Measurements from ENCODE around the gene PLXNC1. TPM values are rescaled to one million over a fixed set of nuclear protein-coding genes. Genes with fewer than 3 reads are reported as not detected.

The PLXNC1 gene
- polyA plus RNA-seq, 1 experiment = 4.8 TPM

- DNase-seq (ENCODE audit: low read depth, low spot score) = no peak
- no peak for TF ChIP-seq CTCF (IDR thresholded peaks at IDR 0.05; ENCODE audit: low read depth, low read length)
- H3K27me3 ChIP-seq (ENCODE audit: control insufficient read depth, insufficient read depth, low read length) = peaks cover 14% of the 10 kb centered on the region
- ChIA-PET CTCF (no interaction called here), POLR2A (no interaction called here)
- peaks cover 7% of the 10 kb centered on the region for H3K9me3 ChIP-seq (ENCODE audit: control insufficient read depth, insufficient read depth, low read length)
- no peak overlapping the region for H3K27ac ChIP-seq (ENCODE audit: low read depth, low read length)
- H3K4me3 ChIP-seq (ENCODE audit: low read depth, low read length) = no peak overlapping the region
Measured at GRCh38 chr12:94191023-94191422, 42.6 kb downstream of the PLXNC1 start.

GRCh38 chr12:94191811-94192210, 43.4 kb downstream of the PLXNC1 start:
- POLR2A ChIA-PET = no interaction called here
- H3K27me3 ChIP-seq (ENCODE audit: control insufficient read depth, insufficient read depth, low read length) = peaks cover 13% of the 10 kb centered on the region
- CTCF ChIA-PET = no interaction called here
- H3K27ac ChIP-seq (ENCODE audit: low read depth, low read length) = no peak overlapping the region
- TF ChIP-seq CTCF (IDR thresholded peaks at IDR 0.05; ENCODE audit: low read depth, low read length) = no peak
- no peak for DNase-seq (ENCODE audit: low read depth, low spot score)
- H3K9me3 ChIP-seq (ENCODE audit: control insufficient read depth, insufficient read depth, low read length) = peaks cover 5% of the 10 kb centered on the region
- no peak overlapping the region for H3K4me3 ChIP-seq (ENCODE audit: low read depth, low read length)

- ChIA-PET POLR2A (no interaction called here), CTCF (no interaction called here)
- Histone ChIP-seq H3K4me3 (ENCODE audit: low read depth, low read length) (no peak overlapping the region), H3K9me3 (ENCODE audit: control insufficient read depth, insufficient read depth, low read length) (peaks cover 4% of the 10 kb centered on the region; the same call in 1 of the 2 replicates), H3K27ac (ENCODE audit: low read depth, low read length) (no peak overlapping the region), H3K27me3 (ENCODE audit: control insufficient read depth, insufficient read depth, low read length) (peaks cover 15% of the 10 kb centered on the region)
- DNase-seq (ENCODE audit: low read depth, low spot score) = no peak
- TF ChIP-seq CTCF (IDR thresholded peaks at IDR 0.05; ENCODE audit: low read depth, low read length) = no peak
Measured at GRCh38 chr12:94192506-94192905, 44.1 kb downstream of the PLXNC1 start.

- peaks cover 11% of the 10 kb centered on the region for H3K27me3 ChIP-seq (ENCODE audit: control insufficient read depth, insufficient read depth, low read length)
- H3K9me3 ChIP-seq (ENCODE audit: control insufficient read depth, insufficient read depth, low read length) = peaks cover 4% of the 10 kb centered on the region; the same call in 1 of the 2 replicates
- ChIA-PET CTCF (no interaction called here), POLR2A (no interaction called here)
- no peak overlapping the region for H3K4me3 ChIP-seq (ENCODE audit: low read depth, low read length)
- no peak for DNase-seq (ENCODE audit: low read depth, low spot score)
- H3K27ac ChIP-seq (ENCODE audit: low read depth, low read length) = no peak overlapping the region
- TF ChIP-seq CTCF (IDR thresholded peaks at IDR 0.05; ENCODE audit: low read depth, low read length) = no peak
Measured at GRCh38 chr12:94193168-94193567, 44.8 kb downstream of the PLXNC1 start.

GRCh38 chr12:94195483-94195882, 47.1 kb downstream of the PLXNC1 start:
- TF ChIP-seq CTCF (IDR thresholded peaks at IDR 0.05; ENCODE audit: low read depth, low read length) = peak; percentile 23
- Histone ChIP-seq H3K27ac (ENCODE audit: low read depth, low read length) (no peak overlapping the region), H3K4me3 (ENCODE audit: low read depth, low read length) (no peak overlapping the region), H3K9me3 (ENCODE audit: control insufficient read depth, insufficient read depth, low read length) (peaks cover 4% of the 10 kb centered on the region; the same call in 1 of the 2 replicates), H3K27me3 (ENCODE audit: control insufficient read depth, insufficient read depth, low read length) (peaks cover 9% of the 10 kb centered on the region)
- no peak for DNase-seq (ENCODE audit: low read depth, low spot score)
- CTCF ChIA-PET = no interaction called here
- POLR2A ChIA-PET = no interaction called here
